GM06990 (cell line): Measurements from ENCODE around the gene FAHD1.

Experiments
- DNase-seq: peaks from one replicate; pipeline ENCODE4 v3.0.0-alpha.2; 2011; ENCODE audit not compliant: insufficient read length; ENCODE audit errors: extremely low read depth
- H3K27me3 ChIP-seq: replicated peaks from 2 replicates; pipeline ENCODE4 v1.6.0; 2011; ENCODE audit warnings: low read length; ENCODE audit not compliant: control insufficient read depth, insufficient read depth
- H3K36me3 ChIP-seq: 2 replicates; pipeline ENCODE4 v1.5.1; 2011; ENCODE audit warnings: low read length; ENCODE audit not compliant: control insufficient read depth, insufficient read depth
- H3K4me3 ChIP-seq: replicated peaks from 2 replicates; pipeline ENCODE4 v1.5.1; 2011; ENCODE audit warnings: low read depth, mild to moderate bottlenecking, control low read depth, low read length
- CTCF ChIP-seq: IDR thresholded peaks from 2 replicates; pipeline ENCODE4 v1.5.1; 2011; ENCODE audit warnings: low read length, control low read depth, mild to moderate bottlenecking, inconsistent platforms; ENCODE audit not compliant: insufficient read depth, poor library complexity, severe bottlenecking

FAHD1 gene

GRCh38 chr16:1826691-1827573 is at the start of gene FAHD1, which contains the start of gene HAGH:
TSS of gene FAHD1 (plus strand) at chr16:1827206. CDS start at chr16:1827239, 33 bp downstream.
TSS of gene HAGH (minus strand) at chr16:1826825. CDS start at chr16:1826787, 38 bp downstream.
- TF ChIP-seq CTCF: no peak
- H3K4me3 ChIP-seq: peak within 1 kb of the TSS; percentile 87
- H3K27me3 ChIP-seq: no peaks in the 10 kb centered on the region
- peaks cover 3% of the 10 kb centered on the region for H3K36me3 ChIP-seq
- DNase-seq: peak; percentile 99

GRCh38 chr16:1777375-1778199 is 49.4 kb upstream of the FAHD1 start:
- Histone ChIP-seq H3K36me3 (peaks cover 15% of the 10 kb centered on the region), H3K27me3 (no peaks in the 10 kb centered on the region), H3K4me3 (no peak overlapping the region)
- peak; percentile 22 for DNase-seq
- no peak for TF ChIP-seq CTCF

- Histone ChIP-seq H3K4me3 (no peak overlapping the region), H3K36me3 (peaks cover 15% of the 10 kb centered on the region)
- TF ChIP-seq CTCF: no peak
These were observed 48.5 kb upstream of the FAHD1 start for GRCh38 chr16:1778200-1779179.

GRCh38 chr16:1779234-1779701 is 47.7 kb upstream of the FAHD1 start:
- DNase-seq: peak; percentile 6
- no peak overlapping the region for H3K4me3 ChIP-seq
- H3K36me3 ChIP-seq: peaks cover 15% of the 10 kb centered on the region
- H3K27me3 ChIP-seq: no peaks in the 10 kb centered on the region
- TF ChIP-seq CTCF: no peak

More at GRCh38 chr16:1778200-1779179, 48.5 kb upstream of the FAHD1 start:
- no peaks in the 10 kb centered on the region for H3K27me3 ChIP-seq
- peak; percentile 23 for DNase-seq
